C4-2B (cell line): ENCODE measurements around the gene GABRA5.

ENCODE experiments used
- CTCF ChIP-seq: fragments of 450-650 bp; conservative IDR thresholded peaks from 2 replicates; pipeline ENCODE4 v1.5.1; 2017; ENCODE audit warnings: mild to moderate bottlenecking
- ZFX ChIP-seq: fragments of 450-650 bp; IDR thresholded peaks from 2 replicates; pipeline ENCODE4 v1.6.1; 2017

- TF ChIP-seq CTCF (no peak), ZFX (no peak)
These were observed 19.7 kb downstream of the GABRA5 start for GRCh38 chr15:26886566-26886965.
